Spleen (tissue), 7 donors: Measurements from ENCODE around the gene SDK2.

Experiments
- POLR2A ChIP-seq, 3 donors: fragments of 450-650 bp; IDR thresholded peaks; one replicate each; pipeline ENCODE4 v1.5.1; 2017; ENCODE audit warnings: antibody characterized with exemption in 3 of 3, mild to moderate bottlenecking in 1 of 3
- TF ChIP-seq, protein P1 (sequence below), 11 experiments: fragments of 200-600 bp in 7 of 11; fragments of 450-650 bp in 4 of 11; sonication (generic) in 4 of 11; IDR thresholded peaks in 8 of 11; conservative IDR thresholded peaks in 3 of 11; 1 replicate in 7 of 11; 2 replicates in 4 of 11; pipeline versions ENCODE4 v1.4.0 to v1.8.0; 2016 to 2021; ENCODE audit warnings: antibody characterized with exemption in 11 of 11, inconsistent platforms in 4 of 11, mild to moderate bottlenecking in 1 of 11
- donor health status: DM: no; HTN: no; CAD: no; lungs with moderate emphysema.
- donor health status: DM: no; HTN: no; CAD: no.
- donor health status: DM: no; HTN: no; CAD: no.

DNA sequence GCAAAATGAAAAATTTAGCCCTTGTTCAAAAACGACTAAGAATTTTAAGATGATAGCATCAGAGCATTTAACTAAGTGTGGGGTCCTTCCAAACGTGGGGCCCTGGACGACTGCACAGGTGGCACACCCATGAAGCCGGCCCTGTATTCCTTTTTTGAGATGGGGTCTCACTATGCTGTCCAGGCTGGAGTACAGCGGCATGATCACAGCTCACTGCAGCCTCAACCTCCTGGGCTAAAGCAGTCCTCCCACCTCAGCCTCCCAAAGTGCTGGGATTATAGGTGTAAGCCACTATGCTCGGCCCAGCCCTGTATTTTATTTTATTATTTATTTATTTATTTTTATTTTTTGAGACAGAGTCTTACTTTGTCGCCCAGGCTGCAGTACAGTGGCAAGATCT lies 241.8 kb downstream of the SDK2 start:
- TF ChIP-seq, protein P1, sequence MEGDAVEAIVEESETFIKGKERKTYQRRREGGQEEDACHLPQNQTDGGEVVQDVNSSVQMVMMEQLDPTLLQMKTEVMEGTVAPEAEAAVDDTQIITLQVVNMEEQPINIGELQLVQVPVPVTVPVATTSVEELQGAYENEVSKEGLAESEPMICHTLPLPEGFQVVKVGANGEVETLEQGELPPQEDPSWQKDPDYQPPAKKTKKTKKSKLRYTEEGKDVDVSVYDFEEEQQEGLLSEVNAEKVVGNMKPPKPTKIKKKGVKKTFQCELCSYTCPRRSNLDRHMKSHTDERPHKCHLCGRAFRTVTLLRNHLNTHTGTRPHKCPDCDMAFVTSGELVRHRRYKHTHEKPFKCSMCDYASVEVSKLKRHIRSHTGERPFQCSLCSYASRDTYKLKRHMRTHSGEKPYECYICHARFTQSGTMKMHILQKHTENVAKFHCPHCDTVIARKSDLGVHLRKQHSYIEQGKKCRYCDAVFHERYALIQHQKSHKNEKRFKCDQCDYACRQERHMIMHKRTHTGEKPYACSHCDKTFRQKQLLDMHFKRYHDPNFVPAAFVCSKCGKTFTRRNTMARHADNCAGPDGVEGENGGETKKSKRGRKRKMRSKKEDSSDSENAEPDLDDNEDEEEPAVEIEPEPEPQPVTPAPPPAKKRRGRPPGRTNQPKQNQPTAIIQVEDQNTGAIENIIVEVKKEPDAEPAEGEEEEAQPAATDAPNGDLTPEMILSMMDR (IDR thresholded peaks at IDR 0.05 in 8 of 11, conservative IDR thresholded peaks at IDR 0.05 in 3 of 11) = no peak
- TF ChIP-seq POLR2A (IDR thresholded peaks at IDR 0.05) = no peak
